Measurements from ENCODE around the gene ANAPC2. TPM values are rescaled to one million over a fixed set of nuclear protein-coding genes. Genes with fewer than 3 reads are reported as not detected.
A peak's percentile ranks its signal among the peaks of the same experiment; 100 is the strongest.

The ANAPC2 gene
- total RNA-seq, 1 experiment from 2014 or later = 46.0 TPM

- ChIA-PET POLR2A (interaction anchor here (0.6 kb wide), 1 partner anchor 15 kb away, joined by 3 read pairs; no protein-coding TSS in a partner anchor), CTCF (no interaction called here)
- BruUV-seq (replicated peaks) = no TSS peak
- ATAC-seq = peak; percentile 78
- H3K36me3 ChIP-seq (ENCODE audit: control insufficient read depth, insufficient read depth, low read length) = peaks cover 2% of the 10 kb centered on the region; the same call in 1 of the 2 replicates
- peak within 1 kb of the TSS; percentile 87 for H3K27ac ChIP-seq (ENCODE audit: low read length)
- DNase-seq (ENCODE audit: low read depth, low spot score) = no peak
- in situ Hi-C loops (cut with HindIII; ENCODE audit: low pct_unique_long_range_greater_than_20kb, low sequenced_read_pairs) = no loop called here
- no peaks in the 10 kb centered on the region for H3K27me3 ChIP-seq (ENCODE audit: control insufficient read depth, insufficient read depth, low read length)
- no peaks in the 10 kb centered on the region for H3K9me3 ChIP-seq (ENCODE audit: control insufficient read depth, insufficient read depth, low read depth, low read length)
- peak within 1 kb of the TSS; percentile 84 to 90 for H3K4me3 ChIP-seq (ENCODE audit: low read depth in 2 of 2, low read length in 2 of 2)
- intact Hi-C loops (cut with micrococcal nuclease; ENCODE audit: unreplicated experiment) = no loop called here
- peaks cover 22% of the 10 kb centered on the region for H3K4me1 ChIP-seq (ENCODE audit: control insufficient read depth, insufficient read depth, low read length)
- TF ChIP-seq REST (IDR thresholded peaks at IDR 0.05; ENCODE audit: insufficient read depth in 1 of 2, low read depth in 2 of 2, low read length in 1 of 2) = no peak
- TF ChIP-seq POLR2AphosphoS5 (IDR thresholded peaks at IDR 0.05; ENCODE audit: low read depth, low read length) = peak; percentile 74
- TF ChIP-seq SIN3A (IDR thresholded peaks at IDR 0.05; ENCODE audit: borderline replicate concordance, insufficient read depth, low read depth, low read length) = peak; percentile 91; the same call in 1 of the 2 replicates
These were observed 17.0 kb upstream of the ANAPC2 start, which contains the start of the genes NDOR1 and TMEM203 for GRCh38 chr9:137205126-137206069. Gene NDOR1, plus strand, starts transcription at chr9:137205700. Its CDS starts 78 bp downstream, at chr9:137205778. Gene TMEM203, minus strand, starts transcription at chr9:137205648. Its CDS starts 234 bp downstream, at chr9:137205414.

GRCh38 chr9:137204731-137205125 is 16.4 kb upstream of the ANAPC2 start:
- ATAC-seq (no peak), DNase-seq (ENCODE audit: low read depth, low spot score) (no peak)
- no peaks in the 10 kb centered on the region for H3K27me3 ChIP-seq (ENCODE audit: control insufficient read depth, insufficient read depth, low read length)
- peak overlapping the region; percentile 84 to 90 for H3K4me3 ChIP-seq (ENCODE audit: low read depth in 2 of 2, low read length in 2 of 2)
- peaks cover 22% of the 10 kb centered on the region for H3K4me1 ChIP-seq (ENCODE audit: control insufficient read depth, insufficient read depth, low read length)
- intact Hi-C loops (cut with micrococcal nuclease; ENCODE audit: unreplicated experiment) = no loop called here
- H3K36me3 ChIP-seq (ENCODE audit: control insufficient read depth, insufficient read depth, low read length) = peaks cover 2% of the 10 kb centered on the region; the same call in 1 of the 2 replicates
- CTCF ChIA-PET = no interaction called here
- in situ Hi-C loops (cut with HindIII; ENCODE audit: low pct_unique_long_range_greater_than_20kb, low sequenced_read_pairs) = no loop called here
- no TSS peak for BruUV-seq (replicated peaks)
- peak overlapping the region; percentile 78 for H3K27ac ChIP-seq (ENCODE audit: low read length)
- TF ChIP-seq CTCF (IDR thresholded peaks at IDR 0.05) = no peak
- TF ChIP-seq POLR2AphosphoS5 (IDR thresholded peaks at IDR 0.05; ENCODE audit: low read depth, low read length) = no peak
- TF ChIP-seq REST (IDR thresholded peaks at IDR 0.05; ENCODE audit: insufficient read depth in 1 of 2, low read depth in 2 of 2, low read length in 1 of 2) = no peak
- TF ChIP-seq TCF7L2 (IDR thresholded peaks at IDR 0.05; ENCODE audit: low read depth, low read length) = no peak
- TF ChIP-seq SIN3A (IDR thresholded peaks at IDR 0.05; ENCODE audit: borderline replicate concordance, insufficient read depth, low read depth, low read length) = no peak
- POLR2A ChIA-PET = no interaction called here
- H3K9me3 ChIP-seq (ENCODE audit: control insufficient read depth, insufficient read depth, low read depth, low read length) = no peaks in the 10 kb centered on the region

Measured in Panc1 (cell line).